Measurements from ENCODE around the gene RPL37A.

The RPL37A gene

GRCh38 chr2:216465579-216466195 is 33.0 kb upstream of the RPL37A start:
- TF ChIP-seq, protein P1, sequence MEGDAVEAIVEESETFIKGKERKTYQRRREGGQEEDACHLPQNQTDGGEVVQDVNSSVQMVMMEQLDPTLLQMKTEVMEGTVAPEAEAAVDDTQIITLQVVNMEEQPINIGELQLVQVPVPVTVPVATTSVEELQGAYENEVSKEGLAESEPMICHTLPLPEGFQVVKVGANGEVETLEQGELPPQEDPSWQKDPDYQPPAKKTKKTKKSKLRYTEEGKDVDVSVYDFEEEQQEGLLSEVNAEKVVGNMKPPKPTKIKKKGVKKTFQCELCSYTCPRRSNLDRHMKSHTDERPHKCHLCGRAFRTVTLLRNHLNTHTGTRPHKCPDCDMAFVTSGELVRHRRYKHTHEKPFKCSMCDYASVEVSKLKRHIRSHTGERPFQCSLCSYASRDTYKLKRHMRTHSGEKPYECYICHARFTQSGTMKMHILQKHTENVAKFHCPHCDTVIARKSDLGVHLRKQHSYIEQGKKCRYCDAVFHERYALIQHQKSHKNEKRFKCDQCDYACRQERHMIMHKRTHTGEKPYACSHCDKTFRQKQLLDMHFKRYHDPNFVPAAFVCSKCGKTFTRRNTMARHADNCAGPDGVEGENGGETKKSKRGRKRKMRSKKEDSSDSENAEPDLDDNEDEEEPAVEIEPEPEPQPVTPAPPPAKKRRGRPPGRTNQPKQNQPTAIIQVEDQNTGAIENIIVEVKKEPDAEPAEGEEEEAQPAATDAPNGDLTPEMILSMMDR (IDR thresholded peaks at IDR 0.05; ENCODE audit: insufficient read depth, low read length, poor library complexity, severe bottlenecking) = no peak
- no peak for TF ChIP-seq EZH2phosphoT487 (conservative IDR thresholded peaks at IDR 0.05; ENCODE audit: low read length)
- no peaks in the 10 kb centered on the region for H3K9me3 ChIP-seq (ENCODE audit: insufficient read depth, low read length)
- H3K79me2 ChIP-seq (ENCODE audit: insufficient read depth, low read length) = no peaks in the 10 kb centered on the region
- H3K36me3 ChIP-seq (ENCODE audit: low read length) = peaks cover 4% of the 10 kb centered on the region; the same call in 1 of the 2 replicates
- H2AFZ ChIP-seq (ENCODE audit: low read depth, low read length, severe bottlenecking) = no peak overlapping the region
- H3K4me3 ChIP-seq (ENCODE audit: insufficient read depth, low read length, poor library complexity, severe bottlenecking) = no peak overlapping the region
- H4K20me1 ChIP-seq (ENCODE audit: low read depth, low read length) = no peaks in the 10 kb centered on the region
- H3K4me2 ChIP-seq (ENCODE audit: low read depth, low read length, poor library complexity, severe bottlenecking) = no peak overlapping the region
- no peaks in the 10 kb centered on the region for H3K27me3 ChIP-seq (ENCODE audit: low read length)
- H3K27ac ChIP-seq (ENCODE audit: low read depth, low read length) = no peak overlapping the region
- no peaks in the 10 kb centered on the region for H3F3A ChIP-seq (ENCODE audit: insufficient read depth)
- no peak overlapping the region for H3K9ac ChIP-seq (ENCODE audit: low read length)
- no peaks in the 10 kb centered on the region for H3K9me2 ChIP-seq (replicated peaks; ENCODE audit: insufficient read depth, low read length)

DNA sequence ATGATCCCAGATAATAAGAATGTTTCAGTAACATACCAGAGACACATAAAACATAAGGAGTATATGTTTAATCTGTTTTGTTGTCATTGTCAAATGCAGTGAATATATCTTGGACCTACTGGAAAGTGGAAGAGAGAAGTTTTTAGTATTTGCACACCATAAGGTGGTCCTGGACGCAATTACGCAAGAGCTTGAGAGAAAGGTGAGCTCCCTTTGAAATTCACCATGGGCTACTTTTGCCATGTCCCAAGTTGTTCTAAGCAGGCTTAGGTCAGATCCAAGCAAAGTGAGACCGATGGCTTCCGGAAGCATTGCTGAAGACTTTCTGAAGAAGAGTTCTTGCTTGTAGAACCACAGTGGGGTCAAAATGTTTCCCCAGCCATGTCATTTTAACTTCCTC is 30.8 kb upstream of the RPL37A start:
- no peak overlapping the region for H3K27ac ChIP-seq (ENCODE audit: low read depth, low read length)

GRCh38 chr2:216469661-216470060 is 29.0 kb upstream of the RPL37A start:
- Histone ChIP-seq H3F3A (ENCODE audit: insufficient read depth) (no peaks in the 10 kb centered on the region), H3K9me2 (replicated peaks; ENCODE audit: insufficient read depth, low read length) (no peaks in the 10 kb centered on the region), H3K27ac (ENCODE audit: low read depth, low read length) (no peak overlapping the region), H4K20me1 (ENCODE audit: low read depth, low read length) (no peaks in the 10 kb centered on the region), H3K4me2 (ENCODE audit: low read depth, low read length, poor library complexity, severe bottlenecking) (no peak overlapping the region), H3K27me3 (ENCODE audit: low read length) (no peaks in the 10 kb centered on the region), H3K9me3 (ENCODE audit: insufficient read depth, low read length) (no peaks in the 10 kb centered on the region), H3K9ac (ENCODE audit: low read length) (no peak overlapping the region), H3K79me2 (ENCODE audit: insufficient read depth, low read length) (no peaks in the 10 kb centered on the region), H3K4me3 (ENCODE audit: insufficient read depth, low read length, poor library complexity, severe bottlenecking) (no peak overlapping the region), H2AFZ (ENCODE audit: low read depth, low read length, severe bottlenecking) (no peak overlapping the region), H3K36me3 (ENCODE audit: low read length) (peaks cover 4% of the 10 kb centered on the region; the same call in 1 of the 2 replicates)
- TF ChIP-seq, protein P1 (IDR thresholded peaks at IDR 0.05; ENCODE audit: insufficient read depth, low read length, poor library complexity, severe bottlenecking) = no peak
- no peak for TF ChIP-seq EZH2phosphoT487 (conservative IDR thresholded peaks at IDR 0.05; ENCODE audit: low read length)

More for the DNA sequence above, 30.8 kb upstream of the RPL37A start:
- no peak for TF ChIP-seq EZH2phosphoT487 (conservative IDR thresholded peaks at IDR 0.05; ENCODE audit: low read length)
- TF ChIP-seq, protein P1 (IDR thresholded peaks at IDR 0.05; ENCODE audit: insufficient read depth, low read length, poor library complexity, severe bottlenecking) = no peak
- Histone ChIP-seq H3K36me3 (ENCODE audit: low read length) (peaks cover 4% of the 10 kb centered on the region; the same call in 1 of the 2 replicates), H3K4me2 (ENCODE audit: low read depth, low read length, poor library complexity, severe bottlenecking) (no peak overlapping the region), H3K27me3 (ENCODE audit: low read length) (no peaks in the 10 kb centered on the region), H3K79me2 (ENCODE audit: insufficient read depth, low read length) (no peaks in the 10 kb centered on the region), H3K4me3 (ENCODE audit: insufficient read depth, low read length, poor library complexity, severe bottlenecking) (no peak overlapping the region), H4K20me1 (ENCODE audit: low read depth, low read length) (no peaks in the 10 kb centered on the region), H3K9ac (ENCODE audit: low read length) (no peak overlapping the region), H3K9me2 (replicated peaks; ENCODE audit: insufficient read depth, low read length) (no peaks in the 10 kb centered on the region), H2AFZ (ENCODE audit: low read depth, low read length, severe bottlenecking) (no peak overlapping the region), H3F3A (ENCODE audit: insufficient read depth) (no peaks in the 10 kb centered on the region), H3K9me3 (ENCODE audit: insufficient read depth, low read length) (no peaks in the 10 kb centered on the region)
